IMR-90 (cell line): ENCODE data around the gene TREML2.

ENCODE experiments used
- CEBPB ChIP-seq: IDR thresholded peaks from 2 replicates; pipeline ENCODE4 v1.6.1; 2012; ENCODE audit warnings: low read depth, low read length, improper control_type of control experiment
- CTCF ChIP-seq: conservative IDR thresholded peaks from 2 replicates; pipeline ENCODE4 v1.5.1; 2012; ENCODE audit warnings: mild to moderate bottlenecking, low read depth, low read length, improper control_type of control experiment
- MAFK ChIP-seq: IDR thresholded peaks from 2 replicates; pipeline ENCODE4 v1.6.1; 2012; ENCODE audit warnings: low read depth, low read length, improper control_type of control experiment
- MAZ ChIP-seq: IDR thresholded peaks from 2 replicates; pipeline ENCODE4 v1.6.1; 2012; ENCODE audit warnings: low read depth, mild to moderate bottlenecking, low read length, improper control_type of control experiment, moderate library complexity, borderline replicate concordance
- POLR2A ChIP-seq: IDR thresholded peaks from 2 replicates; pipeline ENCODE4 v1.6.1; 2012; ENCODE audit warnings: mild to moderate bottlenecking, low read depth, low read length
- RAD21 ChIP-seq: IDR thresholded peaks from 2 replicates; pipeline ENCODE4 v1.6.1; 2012; ENCODE audit warnings: low read length, improper control_type of control experiment
- RCOR1 ChIP-seq: IDR thresholded peaks from 2 replicates; pipeline ENCODE4 v1.6.1; 2012; ENCODE audit warnings: mild to moderate bottlenecking, low read length, improper control_type of control experiment; ENCODE audit not compliant: insufficient replicate concordance
- RFX5 ChIP-seq: IDR thresholded peaks from 2 replicates; pipeline ENCODE4 v1.8.0; 2012; ENCODE audit warnings: low read depth, mild to moderate bottlenecking, low read length, moderate library complexity
- SMC3 ChIP-seq: fragments of 150-350 bp; IDR thresholded peaks from 2 replicates; pipeline ENCODE4 v1.6.1; 2016; ENCODE audit warnings: low read depth, mild to moderate bottlenecking, antibody characterized with exemption, low read length, moderate library complexity

DNA sequence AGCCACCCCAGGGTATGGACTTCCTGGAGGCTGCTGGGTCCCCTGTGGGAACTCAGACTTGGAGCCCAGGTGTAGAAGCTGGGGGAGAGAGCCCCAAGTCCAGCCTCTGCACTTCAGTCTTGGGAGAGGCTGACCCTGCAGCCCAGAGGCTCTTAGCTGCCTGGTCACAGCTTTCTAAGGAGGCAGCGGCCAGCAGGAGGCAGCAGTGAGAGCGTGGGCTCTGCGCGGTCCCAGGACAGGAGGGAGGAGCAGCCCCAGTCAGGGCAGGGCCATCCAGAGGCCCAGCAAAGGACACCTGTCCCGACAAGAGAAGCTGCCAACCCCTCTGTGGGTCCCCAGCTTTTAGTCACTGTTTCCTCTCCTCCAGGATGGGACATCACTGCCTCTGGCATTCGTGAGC is 9.4 kb downstream of the TREML2 start:
- TF ChIP-seq CTCF (peak; percentile 31; the same call in 1 of the 2 replicates), MAZ (no peak), RFX5 (no peak), SMC3 (no peak), RAD21 (no peak), CEBPB (no peak), RCOR1 (no peak), POLR2A (no peak), MAFK (no peak)
